ENCODE results near the gene AHRR.
"Not testable (repeated sequence)": the region's sequence is repeated elsewhere in the genome, so short reads cannot be mapped to it uniquely, and the experiment has no call there.

The AHRR gene

DNA sequence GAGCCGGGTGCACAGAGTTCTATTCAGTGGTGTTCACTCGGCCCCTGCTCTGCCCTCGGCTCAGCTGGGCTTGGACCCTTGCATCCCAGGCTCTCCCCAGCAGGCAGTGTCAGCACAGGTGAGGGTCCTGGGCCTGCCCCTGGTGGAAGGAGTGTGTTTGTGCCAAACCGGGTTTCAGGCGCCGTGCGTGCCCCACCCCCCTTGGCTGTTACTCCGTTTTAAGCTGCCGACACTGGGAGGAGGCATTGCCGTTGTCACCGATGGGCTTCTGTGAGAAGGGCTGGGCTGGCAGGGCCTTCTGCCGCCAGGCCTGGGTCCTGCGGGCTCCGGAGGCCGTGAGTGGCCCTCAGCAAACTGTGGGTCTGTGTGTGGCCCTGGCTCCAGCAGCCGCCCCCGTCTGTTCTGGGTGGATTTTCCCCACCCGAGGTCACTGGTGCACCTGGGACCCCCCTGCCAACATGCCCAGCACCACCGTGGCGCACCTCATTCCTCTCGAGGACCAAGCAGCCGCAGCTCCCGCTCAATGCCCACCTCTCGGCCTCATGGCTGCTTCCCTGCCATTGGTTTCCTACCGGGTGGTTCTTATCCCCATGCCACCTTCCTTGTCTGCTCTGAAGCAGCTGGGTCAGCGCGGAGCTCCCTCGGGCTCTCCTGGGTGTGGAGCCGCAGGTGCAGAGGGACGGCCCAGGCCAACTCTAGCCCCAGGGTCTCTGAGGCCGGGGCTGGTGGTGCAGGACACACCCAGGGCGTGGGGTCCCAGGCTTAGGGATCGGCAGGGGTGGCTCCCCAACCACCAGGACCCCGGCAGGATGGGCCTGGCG is 77.2 kb downstream of the AHRR start:
- no peak for DNase-seq

GRCh38 chr5:399296-400281 is 78.1 kb downstream of the AHRR start:
- DNase-seq: peak; percentile 43 to 85

DNA sequence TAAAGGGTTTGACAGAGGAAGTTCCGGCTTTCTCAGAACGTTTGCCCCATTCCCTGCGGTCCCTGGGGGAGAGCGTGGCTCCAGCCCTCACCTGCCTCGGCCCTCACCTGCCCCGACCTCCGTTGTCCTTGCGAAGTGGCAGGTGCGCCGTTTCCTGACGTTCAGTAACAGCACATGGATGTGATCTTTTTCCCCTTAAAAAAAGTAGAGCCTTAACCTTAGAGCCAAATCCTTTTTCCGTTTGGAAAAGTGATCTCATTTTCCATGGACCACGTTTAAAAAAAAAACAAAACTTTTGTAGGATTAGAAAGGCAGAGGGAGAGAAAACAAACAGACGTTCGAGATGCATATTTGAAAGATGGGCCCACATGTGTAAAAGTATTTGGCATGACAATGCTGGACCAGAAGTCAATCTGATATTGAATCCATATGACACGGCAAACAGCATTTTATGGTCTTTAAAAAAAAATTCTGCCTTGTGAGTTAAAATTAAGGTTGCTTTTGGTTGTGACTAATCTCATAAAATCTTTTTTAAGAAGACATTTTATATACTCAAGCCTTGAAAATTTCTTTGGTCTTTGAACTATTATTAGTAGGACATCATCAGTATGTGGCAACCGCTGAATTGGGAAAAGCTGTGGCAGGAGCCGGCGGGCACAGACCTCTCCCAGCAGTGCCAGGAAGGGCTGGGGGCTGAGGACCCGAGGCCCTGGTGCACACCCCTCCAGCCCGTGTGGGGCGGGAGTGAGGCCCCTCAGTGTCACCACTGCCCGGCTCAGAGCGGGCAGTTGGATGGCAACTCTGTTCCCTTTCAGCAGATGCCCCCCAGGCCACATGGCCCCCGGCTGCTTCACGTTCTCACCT is 79.0 kb downstream of the AHRR start:
- DNase-seq: no peak

DNA sequence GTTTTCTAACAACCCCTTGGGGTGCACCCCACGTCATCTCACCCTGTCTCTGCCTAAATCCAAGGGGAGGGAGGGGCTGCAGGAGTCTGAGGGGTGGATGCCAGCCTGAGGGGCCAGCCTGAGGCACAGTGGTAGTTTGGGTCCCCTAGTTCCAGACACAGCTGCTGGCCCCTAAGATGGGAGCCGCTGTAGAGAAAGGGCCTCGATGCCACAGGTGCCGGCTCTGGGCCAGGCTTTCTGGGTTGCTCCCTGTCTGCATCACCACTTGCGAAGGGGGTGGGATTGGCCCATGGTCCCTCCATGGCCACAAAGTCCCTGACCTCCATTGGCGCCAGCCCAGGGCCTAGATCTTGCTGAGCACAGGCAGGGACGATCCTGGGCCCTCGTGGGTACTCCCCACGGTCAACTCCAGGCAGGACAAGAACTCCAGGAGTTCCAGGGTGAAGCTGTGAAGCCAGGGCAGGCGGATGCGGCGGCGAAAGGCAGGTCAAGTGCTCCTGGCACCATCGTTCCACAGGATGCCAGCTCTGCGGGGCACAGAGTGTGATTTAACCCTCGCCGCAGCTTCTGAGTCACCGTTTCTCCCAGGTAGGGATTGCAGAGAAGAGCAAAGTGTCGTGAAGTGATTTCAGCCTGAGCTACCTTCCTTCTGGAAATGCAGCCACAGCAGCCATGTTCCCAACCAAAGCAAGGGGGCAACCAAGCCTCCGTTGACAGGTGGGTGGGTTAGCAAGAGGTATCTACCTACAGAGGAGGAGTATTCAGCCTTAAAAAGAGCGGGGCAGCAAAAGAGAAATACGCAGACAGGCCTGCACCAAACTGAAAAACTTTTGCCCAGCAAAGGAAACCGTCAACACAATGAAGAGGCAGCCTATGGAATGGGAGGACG is 79.9 kb downstream of the AHRR start:
- no peak for DNase-seq

DNA sequence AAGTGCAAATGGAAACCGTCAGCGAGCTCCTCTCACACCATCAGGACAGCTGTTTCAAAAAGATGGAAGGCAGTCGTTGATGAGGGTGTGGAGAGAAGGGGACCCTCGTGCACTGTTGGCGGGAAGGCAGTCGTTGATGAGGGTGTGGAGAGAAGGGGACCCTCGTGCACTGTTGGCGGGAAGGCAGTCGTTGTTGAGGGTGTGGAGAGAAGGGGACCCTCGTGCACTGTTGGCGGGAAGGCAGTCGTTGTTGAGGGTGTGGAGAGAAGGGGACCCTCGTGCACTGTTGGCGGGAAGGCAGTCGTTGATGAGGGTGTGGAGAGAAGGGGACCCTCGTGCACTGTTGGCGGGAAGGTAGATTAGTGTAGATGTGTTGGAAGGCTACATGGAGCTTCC is 80.7 kb downstream of the AHRR start:
- DNase-seq: not testable (repeated sequence)

- peak in 1 of 2 donors; percentile 38 for DNase-seq
Measured at GRCh38 chr5:402615-403359, 81.3 kb downstream of the AHRR start.

GRCh38 chr5:403995-404394 is 82.5 kb downstream of the AHRR start:
- no peak for DNase-seq

GRCh38 chr5:404666-405241 is 83.2 kb downstream of the AHRR start:
- DNase-seq: no peak

DNA sequence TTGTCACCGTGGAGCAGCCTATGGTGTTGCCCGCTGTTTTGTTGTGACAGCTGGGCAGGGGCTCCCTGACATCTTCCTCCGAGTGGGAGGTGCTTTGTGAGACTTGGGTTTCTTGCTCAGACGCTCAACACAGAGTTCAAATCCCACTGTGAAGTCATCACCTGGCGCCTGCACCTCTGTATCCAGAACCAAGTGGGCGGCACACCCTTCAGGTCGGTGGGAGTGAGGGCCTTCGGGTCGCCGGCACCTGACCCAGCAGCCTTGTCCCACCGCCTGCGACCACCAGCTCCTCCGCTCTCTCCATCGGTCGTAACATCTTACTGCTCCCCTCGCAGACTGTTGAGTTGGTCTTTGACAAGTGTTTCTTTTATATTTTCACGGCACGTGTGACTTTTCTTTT is 83.9 kb downstream of the AHRR start:
- no peak for DNase-seq

DNA sequence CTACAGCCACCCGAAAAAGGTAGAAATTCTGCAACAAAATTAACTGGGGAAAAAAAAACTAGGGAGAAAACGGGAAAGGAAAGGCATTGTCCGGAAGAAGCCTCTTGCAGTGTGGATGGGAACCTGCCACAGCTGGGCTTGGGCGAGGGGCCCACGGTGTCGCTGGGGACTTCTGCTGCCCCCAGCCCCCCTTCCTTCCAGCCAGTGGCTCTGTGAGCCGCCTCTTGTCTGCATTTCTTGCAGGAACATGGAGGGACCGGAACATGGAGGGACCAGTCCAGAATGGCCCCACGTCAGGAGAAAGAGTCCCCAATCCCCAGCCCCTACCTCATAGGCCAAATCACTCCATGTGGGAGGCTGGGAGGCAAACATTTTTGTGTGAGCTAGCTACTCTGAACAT is 84.5 kb downstream of the AHRR start:
- DNase-seq: no peak

DNA sequence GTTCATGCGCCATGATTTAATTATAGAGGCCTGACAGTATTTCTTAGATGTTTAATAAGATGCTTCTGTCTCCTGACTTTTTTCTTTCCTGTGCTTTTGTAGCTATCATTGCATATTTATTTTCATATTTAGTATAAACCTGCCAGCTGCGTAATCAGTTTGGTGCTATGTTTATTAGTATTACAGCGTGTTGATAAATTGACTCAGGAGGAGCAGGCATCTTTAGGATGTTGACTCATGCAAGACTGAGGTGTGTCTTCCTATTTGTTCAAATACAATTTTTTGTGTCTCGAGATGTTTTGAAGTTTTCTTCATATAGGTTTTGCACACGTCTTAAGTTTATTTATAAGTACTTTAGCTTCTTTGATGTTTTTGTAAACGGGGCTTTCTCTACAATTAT is 85.5 kb downstream of the AHRR start:
- no peak for DNase-seq

DNA sequence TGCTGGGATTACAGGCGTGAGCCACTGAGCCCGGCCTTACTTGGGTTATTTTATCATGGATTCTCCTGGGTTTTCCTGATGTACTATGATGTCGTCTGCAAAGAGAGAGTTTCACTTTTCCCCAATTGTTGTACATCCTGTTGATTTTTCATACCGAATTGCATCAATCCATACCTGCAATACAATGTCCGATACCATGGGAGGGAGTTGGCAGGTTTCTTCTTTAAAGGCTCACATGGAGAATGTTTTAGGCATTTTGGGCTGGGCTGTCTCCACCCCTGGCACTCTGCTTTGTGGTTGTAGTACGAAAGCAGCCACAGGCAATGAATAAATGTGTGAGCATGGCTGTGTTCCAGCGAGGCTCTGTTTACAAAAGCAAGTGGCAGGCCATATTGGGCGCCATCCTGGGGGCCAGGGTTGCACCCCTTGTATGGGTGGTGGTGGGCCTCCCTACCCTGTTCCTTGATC is 86.3 kb downstream of the AHRR start:
- DNase-seq: no peak

- DNase-seq: no peak
Measured at GRCh38 chr5:410911-411517, 89.5 kb downstream of the AHRR start.

DNA sequence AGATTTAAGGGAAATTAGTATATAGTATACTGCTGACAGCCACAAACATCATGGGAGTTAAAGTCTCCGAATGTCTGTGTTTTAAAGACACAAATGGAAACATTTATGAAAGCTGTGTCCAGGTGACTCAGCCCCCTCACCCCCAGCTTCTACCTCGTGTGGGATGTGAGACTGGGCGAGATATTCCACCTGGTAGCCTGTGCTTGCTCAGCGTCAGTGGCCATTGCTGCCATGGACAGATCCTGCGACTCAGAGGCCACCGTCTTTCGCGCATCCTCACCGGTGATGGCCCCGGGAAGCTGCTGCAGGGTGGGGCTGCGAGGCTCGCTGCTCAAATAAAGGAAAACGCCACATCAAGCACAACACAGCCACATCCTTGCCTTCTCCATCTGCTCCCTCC is 90.2 kb downstream of the AHRR start:
- no peak for DNase-seq

GRCh38 chr5:414991-415927 is 93.7 kb downstream of the AHRR start:
- DNase-seq: not testable (repeated sequence)

DNA sequence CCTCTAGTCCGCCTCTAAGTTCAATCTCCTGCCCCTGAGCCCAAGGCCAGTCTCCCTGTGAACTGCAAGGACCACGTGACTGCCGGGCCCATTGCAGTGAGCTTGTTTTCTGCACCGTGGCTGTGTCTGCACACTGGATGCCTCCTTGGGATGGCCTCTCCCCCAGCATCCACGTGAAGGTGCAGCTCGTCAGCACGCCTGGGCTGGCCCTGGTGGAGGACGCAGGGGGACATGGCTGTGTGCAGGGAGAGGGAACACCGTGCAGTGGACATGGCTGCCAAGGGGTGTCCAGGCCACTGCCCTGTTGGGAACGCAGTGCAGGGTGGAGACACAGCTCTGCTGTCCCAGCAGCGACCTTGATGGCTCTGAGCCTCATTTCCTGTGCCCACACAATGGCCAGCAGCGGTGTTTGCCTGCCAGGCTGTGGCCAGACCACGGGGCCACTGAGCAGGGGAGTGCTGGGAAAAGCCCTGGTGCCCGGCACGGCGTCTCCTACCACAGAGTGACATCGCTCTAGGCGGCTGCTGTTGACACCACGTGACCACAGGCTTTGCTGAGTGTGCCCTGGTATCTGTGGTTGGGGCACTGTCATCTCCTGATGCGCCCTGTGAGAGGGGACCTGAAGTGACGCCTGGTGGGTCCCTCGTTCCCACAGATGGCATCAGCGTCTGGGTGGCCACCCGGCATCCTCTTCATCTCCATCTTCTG is 94.6 kb downstream of the AHRR start:
- DNase-seq: no peak

DNA sequence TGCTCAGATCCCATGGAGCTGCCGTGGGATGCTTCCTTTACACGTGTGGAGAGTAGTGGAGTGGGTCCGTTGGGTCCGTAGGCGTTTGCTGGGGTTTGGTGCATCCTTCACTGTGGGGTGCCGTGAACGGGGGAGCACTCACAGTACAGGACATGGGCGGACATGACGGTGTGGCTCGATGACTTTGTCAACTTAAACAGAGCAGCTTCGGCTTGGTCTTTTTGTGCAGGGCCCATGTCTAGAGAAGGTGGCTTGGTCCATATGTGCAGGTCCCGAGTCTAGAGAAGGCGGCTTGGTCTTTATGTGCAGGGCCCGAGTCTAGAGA is 95.1 kb downstream of the AHRR start:
- no peak for DNase-seq
